Subcutaneous abdominal adipose tissue (tissue), 5 donors: ENCODE measurements around the gene SEC23A.
"Not testable (repeated sequence)": the region's sequence is repeated elsewhere in the genome, so short reads cannot be mapped to it uniquely, and the experiment has no call there.

Source experiments
- H3K27ac ChIP-seq: one replicate; pipeline ENCODE4 v1.7.0; 2013; ENCODE audit warnings: low read depth, mild to moderate bottlenecking, inconsistent platforms, low read length, moderate library complexity
- H3K27me3 ChIP-seq, 5 donors: one replicate each; pipeline ENCODE4 v1.7.0; 2013; ENCODE audit warnings: low read length in 5 of 5, inconsistent platforms in 1 of 5; ENCODE audit not compliant: control insufficient read depth in 5 of 5, insufficient read depth in 4 of 5
- H3K36me3 ChIP-seq, 5 donors: one replicate each; pipeline ENCODE4 v1.7.0; 2013; ENCODE audit warnings: low read length in 5 of 5; ENCODE audit not compliant: control insufficient read depth in 5 of 5, insufficient read depth in 5 of 5
- H3K4me1 ChIP-seq, 5 donors: one replicate each; pipeline ENCODE4 v1.7.0; 2013; ENCODE audit warnings: low read length in 5 of 5, mild to moderate bottlenecking in 3 of 5, moderate library complexity in 1 of 5; ENCODE audit not compliant: control insufficient read depth in 5 of 5, insufficient read depth in 5 of 5
- H3K4me3 ChIP-seq, 5 donors: one replicate each; pipeline ENCODE4 v1.7.0; 2013; ENCODE audit warnings: low read length in 5 of 5, low read depth in 1 of 5
- H3K9ac ChIP-seq, 5 donors: one replicate each; pipeline ENCODE4 v1.7.0; 2013; ENCODE audit warnings: low read length in 5 of 5, mild to moderate bottlenecking in 4 of 5, moderate library complexity in 3 of 5
- H3K9me3 ChIP-seq, 5 donors: one replicate each; pipeline ENCODE4 v1.7.0; 2013; ENCODE audit warnings: low read length in 5 of 5; ENCODE audit not compliant: control insufficient read depth in 5 of 5
- donor health status: healthy.
- donor health status: healthy.
- donor health status: healthy.
- donor health status: healthy.
- donor health status: healthy.

SEC23A gene

GRCh38 chr14:39017096-39018016 lies 85.7 kb downstream of the SEC23A start:
- H3K9me3 ChIP-seq, H3K9ac ChIP-seq, H3K27me3 ChIP-seq, H3K27ac ChIP-seq, H3K4me3 ChIP-seq, H3K36me3 ChIP-seq, H3K4me1 ChIP-seq: not testable (repeated sequence)

DNA sequence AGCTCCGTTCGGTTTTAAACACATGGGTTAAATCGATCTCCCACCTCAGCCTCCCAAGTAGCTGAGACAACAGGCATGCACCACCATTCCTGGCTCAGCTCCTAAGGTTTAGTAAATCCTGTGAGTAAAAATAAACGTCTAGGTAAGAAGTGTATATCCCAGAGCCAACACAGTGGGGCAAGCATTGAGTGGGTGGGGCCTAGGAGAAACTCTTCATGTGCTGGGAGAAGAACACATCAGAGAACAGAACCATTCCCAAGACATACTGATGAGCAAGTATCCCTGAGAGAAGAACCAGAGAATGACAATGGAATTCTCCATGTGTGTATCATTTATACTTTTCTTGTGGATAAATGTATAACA lies 86.3 kb downstream of the SEC23A start:
- Histone ChIP-seq H3K4me1 (no peaks in the 10 kb centered on the region), H3K27ac (no peak overlapping the region), H3K9ac (no peak overlapping the region), H3K9me3 (no peaks in the 10 kb centered on the region), H3K27me3 (no peaks in the 10 kb centered on the region), H3K4me3 (no peak overlapping the region), H3K36me3 (no peaks in the 10 kb centered on the region)

DNA sequence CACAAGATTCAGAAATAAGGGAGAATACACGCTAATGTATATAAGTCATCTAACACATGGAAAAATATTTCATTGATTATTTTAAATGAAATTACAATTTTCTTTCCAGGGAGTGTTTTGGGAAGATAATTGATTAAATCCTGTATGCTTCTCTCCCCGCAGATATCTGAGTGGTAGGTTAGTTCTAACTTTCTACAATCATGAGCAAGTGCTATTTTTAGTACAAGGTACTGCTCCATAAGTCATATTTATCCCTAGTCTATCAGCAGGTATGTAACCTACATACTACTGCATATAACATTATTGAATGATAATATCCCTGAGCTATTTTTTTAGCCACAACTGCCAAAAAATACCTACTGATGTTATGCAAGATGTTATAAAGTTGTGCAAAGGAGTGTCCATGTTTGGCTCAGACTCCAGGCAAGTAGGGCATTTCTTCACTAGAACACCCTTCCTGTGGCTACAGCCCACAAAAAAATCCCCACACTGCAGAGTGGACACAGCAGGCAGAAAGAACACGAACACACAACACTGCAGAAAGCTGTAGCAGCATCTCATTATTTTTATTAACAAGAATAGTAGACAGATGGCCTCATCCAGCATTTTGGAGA lies 87.0 kb downstream of the SEC23A start:
- no peak overlapping the region for H3K9ac ChIP-seq
- H3K4me3 ChIP-seq = no peak overlapping the region
- H3K36me3 ChIP-seq = no peaks in the 10 kb centered on the region
- H3K27ac ChIP-seq = no peak overlapping the region
- H3K4me1 ChIP-seq = no peaks in the 10 kb centered on the region
- H3K27me3 ChIP-seq = no peaks in the 10 kb centered on the region
- H3K9me3 ChIP-seq = no peaks in the 10 kb centered on the region

DNA sequence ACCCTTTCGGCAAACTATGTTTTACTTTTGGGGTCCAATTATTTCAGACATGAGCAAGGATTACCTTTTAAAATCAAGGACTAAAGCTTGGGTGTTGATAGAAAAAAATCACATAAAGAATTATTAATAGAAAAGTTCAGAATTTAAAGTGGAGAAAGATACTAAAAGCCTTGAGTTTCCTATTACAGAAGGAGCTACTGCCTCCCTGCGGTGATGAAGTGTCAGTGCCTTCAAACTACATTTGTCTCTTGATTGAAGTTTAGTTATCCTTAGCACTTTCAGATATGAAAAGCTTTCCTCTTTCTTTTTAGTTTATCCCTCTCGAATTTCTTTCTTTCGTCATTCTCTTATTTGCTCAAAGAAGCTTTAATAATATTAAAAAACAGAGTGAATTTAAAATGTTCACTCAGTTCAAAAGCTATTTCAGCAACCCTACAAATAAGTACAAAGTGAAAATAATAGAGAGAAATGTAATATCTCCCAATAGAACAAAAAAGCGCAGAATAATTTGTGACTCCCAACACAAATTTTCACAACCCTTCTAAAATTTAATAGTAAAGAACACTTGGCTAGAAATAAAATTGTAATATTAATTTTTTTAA lies 87.6 kb downstream of the SEC23A start:
- no peaks in the 10 kb centered on the region for H3K9me3 ChIP-seq
- H3K36me3 ChIP-seq = no peaks in the 10 kb centered on the region
- no peaks in the 10 kb centered on the region for H3K4me1 ChIP-seq
- no peaks in the 10 kb centered on the region for H3K27me3 ChIP-seq
- H3K27ac ChIP-seq = no peak overlapping the region
- no peak overlapping the region for H3K4me3 ChIP-seq
- no peak overlapping the region for H3K9ac ChIP-seq

- no peaks in the 10 kb centered on the region for H3K4me1 ChIP-seq
- H3K9ac ChIP-seq = no peak overlapping the region
- H3K36me3 ChIP-seq = no peaks in the 10 kb centered on the region
- no peaks in the 10 kb centered on the region for H3K9me3 ChIP-seq
- no peak overlapping the region for H3K27ac ChIP-seq
- H3K27me3 ChIP-seq = no peaks in the 10 kb centered on the region
- no peak overlapping the region for H3K4me3 ChIP-seq
Measured at GRCh38 chr14:39014460-39014859, 88.6 kb downstream of the SEC23A start.

GRCh38 chr14:39008965-39009364 lies 94.1 kb downstream of the SEC23A start:
- not testable (repeated sequence) for H3K4me3 ChIP-seq, H3K9ac ChIP-seq, H3K27me3 ChIP-seq

GRCh38 chr14:39006721-39007410 lies 96.2 kb downstream of the SEC23A start:
- no peaks in the 10 kb centered on the region for H3K36me3 ChIP-seq
- H3K27ac ChIP-seq = no peak overlapping the region
- no peak overlapping the region for H3K9ac ChIP-seq
- no peaks in the 10 kb centered on the region for H3K27me3 ChIP-seq
- no peak overlapping the region for H3K4me3 ChIP-seq
- H3K9me3 ChIP-seq = no peaks in the 10 kb centered on the region
- H3K4me1 ChIP-seq = no peaks in the 10 kb centered on the region

More at GRCh38 chr14:39008965-39009364, 94.1 kb downstream of the SEC23A start:
- not testable (repeated sequence) for H3K9me3 ChIP-seq, H3K36me3 ChIP-seq, H3K27ac ChIP-seq, H3K4me1 ChIP-seq

GRCh38 chr14:39005044-39005880 lies 97.8 kb downstream of the SEC23A start:
- Histone ChIP-seq H3K9ac (no peak overlapping the region), H3K9me3 (no peaks in the 10 kb centered on the region), H3K36me3 (no peaks in the 10 kb centered on the region), H3K27ac (no peak overlapping the region), H3K4me1 (no peaks in the 10 kb centered on the region), H3K4me3 (no peak overlapping the region), H3K27me3 (no peaks in the 10 kb centered on the region)

GRCh38 chr14:38999949-39000348 lies 103.1 kb downstream of the SEC23A start:
- H3K27ac ChIP-seq = no peak overlapping the region
- no peaks in the 10 kb centered on the region for H3K27me3 ChIP-seq
- no peaks in the 10 kb centered on the region for H3K36me3 ChIP-seq
- no peaks in the 10 kb centered on the region for H3K9me3 ChIP-seq
- H3K4me3 ChIP-seq = no peak overlapping the region
- H3K4me1 ChIP-seq = peaks cover 0 to 14% (median 0%) of the 10 kb centered on the region in 5 donors
- H3K9ac ChIP-seq = no peak overlapping the region
